Ovary (tissue), 9 donors: ENCODE measurements around the gene PPP1R13B. TPM values are rescaled to one million over a fixed set of nuclear protein-coding genes. Genes with fewer than 3 reads are reported as not detected.

ENCODE experiments used
- DNase-seq, 5 donors: peaks; one replicate each; pipeline ENCODE4 v3.0.0-alpha.2; 2019 to 2020
- H3K27ac ChIP-seq, 2 donors: fragments of 200-600 bp; one replicate each; pipeline versions ENCODE4 v1.5.1 to v1.8.0; 2019 to 2022
- H3K27me3 ChIP-seq: fragments of 200-600 bp; one replicate; pipeline ENCODE4 v1.8.0; 2022
- H3K36me3 ChIP-seq: fragments of 200-600 bp; sonication (generic); one replicate; pipeline ENCODE4 v1.5.1; 2019
- H3K4me1 ChIP-seq: one replicate; pipeline ENCODE4 v1.8.1; 2013; ENCODE audit warnings: mild to moderate bottlenecking, moderate library complexity; ENCODE audit not compliant: insufficient read depth
- H3K4me3 ChIP-seq: fragments of 200-600 bp; sonication (generic); one replicate; pipeline ENCODE4 v1.5.1; 2017
- H3K9me3 ChIP-seq, 2 donors: fragments of 200-600 bp in 1 of 2; sonication (generic) in 1 of 2; one replicate each; pipeline versions ENCODE4 v1.5.1 to v1.8.1; 2013 to 2019; ENCODE audit warnings: mild to moderate bottlenecking in 1 of 2, moderate library complexity in 1 of 2
- EP300 ChIP-seq: sonication (generic); formaldehyde crosslinking; IDR thresholded peaks from one replicate; pipeline ENCODE4 v1.6.1; 2017; ENCODE audit warnings: antibody characterized with exemption
- POLR2A ChIP-seq: fragments of 450-650 bp; IDR thresholded peaks from one replicate; pipeline ENCODE4 v1.6.1; 2017; ENCODE audit warnings: antibody characterized with exemption, mild to moderate bottlenecking, moderate library complexity
- whole genome bisulfite sequencing, 3 donors: extraction: QIAGEN DNeasy Blood & Tissue Kit in 1 of 3; methylation state at CpG; one replicate each; pipeline versions ENCODE4 v1.1.5 to v1.1.7; 2013 to 2017; 5-methylcytosine and 5-hydroxymethylcytosine counted together
- intact Hi-C, 4 donors: fragments of 100-400 bp; cut with DNase I; formaldehyde crosslinking; loops; one replicate each; pipeline versions ENCODE4 v1.11.0 to v1.15.1; 2022 to 2023
- polyA plus RNA-seq, 2 donors: library from polyadenylated mRNA; stranded (reverse); fragments of 200-250 nt in 1 of 2; fragments of 350-450 nt in 1 of 2; fragmentation: Illumina TruSeq in 1 of 2; extraction: RNeasy Lipid Tissue Mini Kit (QIAGEN cat#74804) in 1 of 2; gene quantifications; one replicate each; pipeline ENCODE4 v1.2.3, GENCODE V29; 2013 to 2014
- total RNA-seq, 7 donors: library from RNA; depleted of rRNA in 2 of 7; stranded (reverse); fragments of >200 nt in 2 of 7; fragmentation: NEBNext Ultra II Directional in 3 of 7; extraction: Animal tissue kit (Norgen Biotek cat#: 25700) in 3 of 7; gene quantifications; one replicate each; pipeline versions ENCODE4 v1.1.0 to v1.2.4, GENCODE V29; 2016 to 2023
- TF ChIP-seq, protein P1 (sequence below), 3 donors: fragments of 450-650 bp in 2 of 3; fragments of 200-600 bp in 1 of 3; IDR thresholded peaks; one replicate each; pipeline versions ENCODE4 v1.5.1 to v1.8.0; 2016 to 2022; ENCODE audit warnings: antibody characterized with exemption in 3 of 3, mild to moderate bottlenecking in 1 of 3
- donor health status: DM: no; HTN: no; CAD: no; lungs with moderate emphysema.
- donor health status: DM: no; HTN: no; CAD: no.
- donor health status: Bipolar disorder and iron deficiency.
- donor health status: DM: yes; HTN: yes; CAD: no.
- donor health status: DM: no; HTN: no; CAD: no.
- donor health status: DM: yes; HTN: yes; CAD: no.

PPP1R13B gene
- total and polyA plus RNA-seq, 9 donors = 15.0 to 64.8 (median 35.3) TPM

DNA sequence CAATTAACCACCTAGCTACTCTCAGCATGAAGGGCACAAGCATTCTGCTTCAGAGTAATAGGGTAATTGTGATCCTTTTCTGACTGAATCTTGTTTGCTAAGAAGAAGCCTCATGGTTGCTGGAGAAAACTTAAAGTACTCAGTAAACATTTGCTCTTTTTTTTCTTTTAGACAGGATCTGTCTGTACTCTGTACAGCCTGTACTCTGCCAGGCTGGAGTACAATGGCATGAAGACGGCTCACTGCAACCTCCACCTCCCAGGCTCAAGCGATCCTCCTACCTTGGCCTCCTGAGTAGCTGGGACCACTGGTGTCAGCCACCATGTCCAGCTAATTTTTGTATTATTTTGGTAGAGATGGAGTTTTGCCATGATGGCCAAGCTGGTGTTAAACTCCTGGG lies 12.4 kb downstream of the PPP1R13B start:
- intact Hi-C loops = no loop called here
- no peaks in the 10 kb centered on the region for H3K9me3 ChIP-seq
- DNase-seq = no peak
- H3K4me3 ChIP-seq = no peak overlapping the region
- H3K36me3 ChIP-seq = no peaks in the 10 kb centered on the region
- 96 to 100% (median 98%) methylated on average over 2 of the region's 2 CpGs for WGBS, 3 donors
- H3K27ac ChIP-seq = no peak overlapping the region
- H3K27me3 ChIP-seq = no peaks in the 10 kb centered on the region
- H3K4me1 ChIP-seq = peaks cover 6% of the 10 kb centered on the region
- TF ChIP-seq EP300 = no peak
- no peak for TF ChIP-seq POLR2A
- TF ChIP-seq, protein P1, sequence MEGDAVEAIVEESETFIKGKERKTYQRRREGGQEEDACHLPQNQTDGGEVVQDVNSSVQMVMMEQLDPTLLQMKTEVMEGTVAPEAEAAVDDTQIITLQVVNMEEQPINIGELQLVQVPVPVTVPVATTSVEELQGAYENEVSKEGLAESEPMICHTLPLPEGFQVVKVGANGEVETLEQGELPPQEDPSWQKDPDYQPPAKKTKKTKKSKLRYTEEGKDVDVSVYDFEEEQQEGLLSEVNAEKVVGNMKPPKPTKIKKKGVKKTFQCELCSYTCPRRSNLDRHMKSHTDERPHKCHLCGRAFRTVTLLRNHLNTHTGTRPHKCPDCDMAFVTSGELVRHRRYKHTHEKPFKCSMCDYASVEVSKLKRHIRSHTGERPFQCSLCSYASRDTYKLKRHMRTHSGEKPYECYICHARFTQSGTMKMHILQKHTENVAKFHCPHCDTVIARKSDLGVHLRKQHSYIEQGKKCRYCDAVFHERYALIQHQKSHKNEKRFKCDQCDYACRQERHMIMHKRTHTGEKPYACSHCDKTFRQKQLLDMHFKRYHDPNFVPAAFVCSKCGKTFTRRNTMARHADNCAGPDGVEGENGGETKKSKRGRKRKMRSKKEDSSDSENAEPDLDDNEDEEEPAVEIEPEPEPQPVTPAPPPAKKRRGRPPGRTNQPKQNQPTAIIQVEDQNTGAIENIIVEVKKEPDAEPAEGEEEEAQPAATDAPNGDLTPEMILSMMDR (IDR thresholded peaks at IDR 0.05) = no peak

DNA sequence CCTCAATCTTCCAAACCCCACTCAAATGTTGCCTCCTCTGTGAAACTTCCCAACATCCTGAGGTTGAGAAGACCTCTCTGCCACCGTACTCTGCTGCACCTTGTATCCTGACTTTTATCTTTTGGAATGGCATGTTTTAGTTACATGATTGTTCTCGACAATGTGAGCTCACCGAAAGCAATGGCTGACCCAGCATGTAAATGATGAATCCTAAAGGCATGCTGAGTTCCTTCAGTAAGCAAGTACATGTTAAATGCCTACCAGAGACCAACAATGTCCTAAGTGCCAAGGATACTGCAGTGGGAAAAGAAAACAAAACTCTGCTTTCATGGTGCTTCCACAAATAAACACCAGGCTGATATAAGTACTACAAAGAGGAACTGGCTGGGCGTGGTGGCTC lies 13.7 kb downstream of the PPP1R13B start:
- H3K9me3 ChIP-seq = no peaks in the 10 kb centered on the region
- WGBS, 3 donors = 87 to 95% (median 91%) methylated on average over 4 of the region's 4 CpGs
- no peak for TF ChIP-seq EP300
- TF ChIP-seq, protein P1 (IDR thresholded peaks at IDR 0.05) = no peak
- no peak for TF ChIP-seq POLR2A
- peaks cover 4% of the 10 kb centered on the region for H3K4me1 ChIP-seq
- H3K36me3 ChIP-seq = no peaks in the 10 kb centered on the region
- no peaks in the 10 kb centered on the region for H3K27me3 ChIP-seq
- no peak for DNase-seq
- H3K4me3 ChIP-seq = no peak overlapping the region
- intact Hi-C loops = no loop called here
- H3K27ac ChIP-seq = no peak overlapping the region

DNA sequence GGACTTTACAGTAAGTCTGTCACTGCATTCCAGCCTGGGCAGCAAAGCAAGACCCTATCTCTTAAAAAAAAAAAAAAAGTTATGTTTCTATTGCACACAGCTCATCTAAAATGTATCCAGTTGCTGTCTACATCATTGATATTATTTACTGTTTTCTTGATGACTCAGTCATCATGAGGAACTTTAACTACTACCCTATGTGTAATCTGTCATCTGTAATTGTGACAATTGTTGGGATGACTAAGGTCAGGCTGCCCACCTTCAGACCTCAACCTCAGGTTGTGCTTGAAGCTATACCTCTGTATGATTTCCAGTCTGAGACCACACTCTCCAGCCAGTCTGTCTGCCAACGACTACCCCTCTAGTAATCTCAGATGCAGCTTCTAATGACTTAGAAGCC lies 15.3 kb downstream of the PPP1R13B start:
- no peak overlapping the region for H3K27ac ChIP-seq
- TF ChIP-seq, protein P1 (IDR thresholded peaks at IDR 0.05) = no peak
- TF ChIP-seq POLR2A (no peak), EP300 (no peak)
- intact Hi-C loops = no loop called here
- WGBS, 3 donors = 74 to 86% (median 75%) methylated on average over 1 of the region's 1 CpG
- DNase-seq = no peak
- H3K27me3 ChIP-seq = no peaks in the 10 kb centered on the region
- no peak overlapping the region for H3K4me3 ChIP-seq
- H3K4me1 ChIP-seq = peaks cover 5% of the 10 kb centered on the region
- H3K9me3 ChIP-seq = no peaks in the 10 kb centered on the region
- no peaks in the 10 kb centered on the region for H3K36me3 ChIP-seq

DNA sequence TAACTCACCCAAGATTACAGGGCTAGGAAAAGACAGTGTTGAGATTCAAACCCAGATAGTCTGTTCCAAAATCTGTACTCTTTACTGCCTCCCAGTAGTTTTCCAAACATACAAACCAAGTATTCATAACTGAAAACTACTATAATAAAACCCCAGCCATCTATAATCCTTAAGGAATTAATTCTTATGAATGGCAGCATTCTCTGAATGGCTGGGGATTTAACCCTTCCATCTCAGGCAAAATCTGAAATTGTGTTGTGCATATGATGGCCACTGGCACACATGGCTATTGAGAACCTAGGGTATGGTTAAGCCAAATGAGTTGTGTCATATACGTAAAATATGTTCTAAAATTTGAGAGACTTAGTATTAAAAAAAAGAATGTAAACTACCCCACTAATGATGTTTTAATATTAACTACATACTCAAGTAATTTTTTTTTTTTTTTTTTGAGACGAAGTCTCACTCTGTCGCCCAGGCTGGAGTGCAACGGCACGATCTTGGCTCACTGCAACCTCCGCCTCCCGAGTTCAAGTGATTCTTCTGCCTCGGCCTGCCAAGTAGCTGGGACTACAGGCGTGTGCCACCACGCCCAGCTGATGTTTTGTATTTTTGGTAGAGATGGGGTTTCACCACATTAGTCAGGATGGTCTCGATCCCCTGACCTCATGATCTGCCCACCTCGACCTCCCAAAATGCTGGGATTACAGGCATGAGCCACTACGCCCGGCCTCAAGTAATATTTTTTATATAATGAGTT lies 16.7 kb downstream of the PPP1R13B start:
- no peaks in the 10 kb centered on the region for H3K9me3 ChIP-seq
- no peak for DNase-seq
- 89 to 94% (median 93%) methylated on average over 14 of the region's 14 CpGs for WGBS, 3 donors
- H3K27me3 ChIP-seq = no peaks in the 10 kb centered on the region
- intact Hi-C loops = no loop called here
- no peaks in the 10 kb centered on the region for H3K36me3 ChIP-seq
- no peak overlapping the region for H3K27ac ChIP-seq
- peaks cover 3% of the 10 kb centered on the region for H3K4me1 ChIP-seq
- no peak overlapping the region for H3K4me3 ChIP-seq
- TF ChIP-seq EP300 (no peak), POLR2A (no peak)
- TF ChIP-seq, protein P1 (IDR thresholded peaks at IDR 0.05) = no peak
